Fibroblast of lung (primary cell): ENCODE results near the gene CRACDL. TPM values are rescaled to one million over a fixed set of nuclear protein-coding genes. Genes with fewer than 3 reads are reported as not detected.

Experiments
- DNase-seq, 2 donors: peaks; one replicate each; pipeline versions ENCODE4 v3.0.0 to v3.0.0-alpha.2; 2010; ENCODE audit warnings: low read depth in 2 of 2
- H2AFZ ChIP-seq: 2 replicates; pipeline ENCODE4 v1.5.1; 2012; ENCODE audit warnings: low read length, control low read depth, inconsistent platforms
- H3K27ac ChIP-seq: 2 replicates; pipeline ENCODE4 v1.5.1; 2011; ENCODE audit warnings: low read length, control low read depth; ENCODE audit not compliant: insufficient read depth
- H3K27me3 ChIP-seq: 2 replicates; pipeline ENCODE4 v1.5.1; 2011; ENCODE audit warnings: mild to moderate bottlenecking, low read length; ENCODE audit not compliant: control insufficient read depth, insufficient read depth
- H3K36me3 ChIP-seq: 2 replicates; pipeline ENCODE4 v1.5.1; 2011; ENCODE audit warnings: low read length; ENCODE audit not compliant: control insufficient read depth, insufficient read depth
- H3K4me1 ChIP-seq: 2 replicates; pipeline ENCODE4 v1.5.1; 2011; ENCODE audit warnings: low read length; ENCODE audit not compliant: control insufficient read depth, insufficient read depth; ENCODE audit errors: extremely low read depth
- H3K4me2 ChIP-seq: 2 replicates; pipeline ENCODE4 v1.5.1; 2011; ENCODE audit warnings: low read length, control low read depth; ENCODE audit not compliant: insufficient read depth; ENCODE audit errors: extremely low read depth
- H3K4me3 ChIP-seq, 4 experiments: fragments of 200-600 bp in 1 of 4; sonication (generic) in 1 of 4; replicated peaks in 1 of 4; 2 replicates each; pipeline ENCODE4 v1.5.1; 2011 to 2016; ENCODE audit warnings: low read length in 4 of 4, low read depth in 3 of 4, mild to moderate bottlenecking in 3 of 4, control low read depth in 2 of 4, inconsistent platforms in 1 of 4, mixed read lengths in 1 of 4; ENCODE audit not compliant: insufficient read depth in 1 of 4; ENCODE audit errors: control extremely low read depth in 1 of 4
- H3K79me2 ChIP-seq: 2 replicates; pipeline ENCODE4 v1.5.1; 2012; ENCODE audit warnings: mild to moderate bottlenecking, low read length, inconsistent platforms; ENCODE audit not compliant: control insufficient read depth, insufficient read depth
- H3K9ac ChIP-seq: 2 replicates; pipeline ENCODE4 v1.5.1; 2011; ENCODE audit warnings: mild to moderate bottlenecking, low read length, control low read depth; ENCODE audit not compliant: insufficient read depth
- H3K9me3 ChIP-seq: 2 replicates; pipeline ENCODE4 v1.5.1; 2012; ENCODE audit warnings: low read depth, low read length; ENCODE audit not compliant: control insufficient read depth, insufficient read depth
- H4K20me1 ChIP-seq: 2 replicates; pipeline ENCODE4 v1.5.1; 2011; ENCODE audit warnings: low read length; ENCODE audit not compliant: control insufficient read depth, insufficient read depth; ENCODE audit errors: extremely low read depth
- EZH2 ChIP-seq: IDR thresholded peaks from 2 replicates; pipeline ENCODE4 v1.5.1; 2012; ENCODE audit warnings: low read length, control low read depth, mild to moderate bottlenecking; ENCODE audit errors: missing control alignments
- polyA plus RNA-seq, 2 donors: library from polyadenylated mRNA; depleted of rRNA in 1 of 2; stranded (reverse) in 1 of 2; unstranded in 1 of 2; fragments of >200 nt; gene quantifications; 2 replicates each; pipeline ENCODE4 v1.2.1, GENCODE V29; 2011 to 2012; ENCODE audit warnings: missing spikeins in 1 of 2
- total RNA-seq: library from RNA; depleted of rRNA; stranded (reverse); fragments of >200 nt; gene quantifications from 2 replicates; pipeline ENCODE4 v1.2.1, GENCODE V29; 2014
- TF ChIP-seq, protein P1 (sequence below), 2 donors: IDR thresholded peaks in 1 of 2; conservative IDR thresholded peaks in 1 of 2; 1 replicate in 1 of 2; 2 replicates in 1 of 2; pipeline ENCODE4 v1.5.1; 2011 to 2012; ENCODE audit warnings: low read length in 2 of 2, control low read depth in 1 of 2, inconsistent platforms in 1 of 2, low read depth in 1 of 2, mild to moderate bottlenecking in 1 of 2

Gene CRACDL
- total and polyA plus RNA-seq, 2 donors (not counting 1 experiment from before 2014, with no cell fraction given): not detected

DNA sequence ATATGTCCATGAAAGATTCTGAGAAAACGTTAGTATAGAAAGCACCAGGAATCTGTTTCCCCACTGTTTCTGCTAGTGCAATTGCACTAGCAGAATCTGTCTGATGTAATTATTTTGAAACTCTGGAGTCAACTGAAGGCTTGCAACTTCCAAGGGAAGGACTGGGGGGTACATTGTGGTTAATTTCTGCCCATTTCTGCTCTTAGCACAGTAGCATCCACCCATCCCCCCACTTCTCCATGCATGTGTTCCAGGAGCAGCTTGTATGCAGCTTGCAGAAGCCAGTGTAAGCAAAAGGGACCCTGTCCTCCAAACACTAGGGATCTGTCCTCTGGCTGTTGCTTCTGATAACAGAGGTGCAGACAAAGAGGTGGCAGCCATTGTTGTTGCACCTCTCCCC, 74.4 kb downstream of the CRACDL start:
- no peak overlapping the region for H3K27ac ChIP-seq
- H3K36me3 ChIP-seq: no peaks in the 10 kb centered on the region
- H3K9ac ChIP-seq: no peak overlapping the region
- no peak overlapping the region for H2AFZ ChIP-seq
- no peaks in the 10 kb centered on the region for H4K20me1 ChIP-seq
- no peak for DNase-seq
- no peaks in the 10 kb centered on the region for H3K27me3 ChIP-seq
- H3K9me3 ChIP-seq: no peaks in the 10 kb centered on the region
- TF ChIP-seq EZH2: no peak
- TF ChIP-seq, protein P1, sequence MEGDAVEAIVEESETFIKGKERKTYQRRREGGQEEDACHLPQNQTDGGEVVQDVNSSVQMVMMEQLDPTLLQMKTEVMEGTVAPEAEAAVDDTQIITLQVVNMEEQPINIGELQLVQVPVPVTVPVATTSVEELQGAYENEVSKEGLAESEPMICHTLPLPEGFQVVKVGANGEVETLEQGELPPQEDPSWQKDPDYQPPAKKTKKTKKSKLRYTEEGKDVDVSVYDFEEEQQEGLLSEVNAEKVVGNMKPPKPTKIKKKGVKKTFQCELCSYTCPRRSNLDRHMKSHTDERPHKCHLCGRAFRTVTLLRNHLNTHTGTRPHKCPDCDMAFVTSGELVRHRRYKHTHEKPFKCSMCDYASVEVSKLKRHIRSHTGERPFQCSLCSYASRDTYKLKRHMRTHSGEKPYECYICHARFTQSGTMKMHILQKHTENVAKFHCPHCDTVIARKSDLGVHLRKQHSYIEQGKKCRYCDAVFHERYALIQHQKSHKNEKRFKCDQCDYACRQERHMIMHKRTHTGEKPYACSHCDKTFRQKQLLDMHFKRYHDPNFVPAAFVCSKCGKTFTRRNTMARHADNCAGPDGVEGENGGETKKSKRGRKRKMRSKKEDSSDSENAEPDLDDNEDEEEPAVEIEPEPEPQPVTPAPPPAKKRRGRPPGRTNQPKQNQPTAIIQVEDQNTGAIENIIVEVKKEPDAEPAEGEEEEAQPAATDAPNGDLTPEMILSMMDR (conservative IDR thresholded peaks at IDR 0.05 in 1 of 2, IDR thresholded peaks at IDR 0.05 in 1 of 2; ENCODE audit: low read depth in 1 of 2, low read length in 2 of 2): no peak
- H3K4me2 ChIP-seq: no peak overlapping the region
- H3K4me1 ChIP-seq: no peaks in the 10 kb centered on the region
- no peak overlapping the region for H3K4me3 ChIP-seq
- H3K79me2 ChIP-seq: no peaks in the 10 kb centered on the region

DNA sequence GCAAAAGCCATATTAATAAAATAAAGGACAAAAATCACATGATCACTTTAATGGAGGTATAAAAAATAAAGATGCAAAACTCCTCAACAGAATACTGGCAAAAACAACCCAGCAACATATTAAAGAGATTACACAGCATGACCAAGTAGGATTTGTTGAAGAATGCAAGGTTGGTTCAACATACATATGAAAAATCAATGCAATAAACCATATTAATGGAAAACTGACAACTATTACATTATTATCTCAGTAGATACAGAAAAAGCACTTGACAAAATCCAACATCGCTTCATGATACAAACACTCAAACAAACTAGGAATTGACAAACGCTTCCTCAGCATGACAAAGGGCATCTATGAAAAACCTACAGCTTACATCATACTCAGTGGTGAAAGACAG, 76.7 kb downstream of the CRACDL start:
- H2AFZ ChIP-seq: no peak overlapping the region
- no peak overlapping the region for H3K27ac ChIP-seq
- H3K4me1 ChIP-seq: no peaks in the 10 kb centered on the region
- no peak overlapping the region for H3K4me2 ChIP-seq
- no peaks in the 10 kb centered on the region for H3K36me3 ChIP-seq
- H4K20me1 ChIP-seq: no peaks in the 10 kb centered on the region
- H3K9me3 ChIP-seq: no peaks in the 10 kb centered on the region
- no peaks in the 10 kb centered on the region for H3K27me3 ChIP-seq
- no peak for TF ChIP-seq EZH2
- TF ChIP-seq, protein P1 (conservative IDR thresholded peaks at IDR 0.05 in 1 of 2, IDR thresholded peaks at IDR 0.05 in 1 of 2; ENCODE audit: low read depth in 1 of 2, low read length in 2 of 2): no peak
- no peak overlapping the region for H3K4me3 ChIP-seq
- H3K79me2 ChIP-seq: no peaks in the 10 kb centered on the region
- no peak for DNase-seq
- H3K9ac ChIP-seq: no peak overlapping the region

DNA sequence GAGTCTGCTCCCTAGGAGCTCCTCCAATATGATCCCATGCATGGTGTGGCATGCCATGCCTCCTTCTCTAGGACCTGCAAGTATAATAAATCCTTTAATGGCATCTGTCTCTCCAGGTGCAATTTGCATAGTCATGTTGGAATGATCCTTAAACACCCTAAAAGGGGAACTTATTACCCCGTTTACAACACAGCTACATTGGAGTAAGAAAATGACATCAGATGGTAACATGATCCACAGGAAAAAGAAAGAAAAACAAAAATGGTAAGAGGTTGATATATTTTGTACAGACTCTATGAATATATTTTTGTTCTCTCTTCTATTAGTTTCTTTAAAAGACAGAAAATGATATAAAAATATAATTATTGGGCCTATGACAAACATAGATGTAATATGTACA, 79.0 kb downstream of the CRACDL start:
- H2AFZ ChIP-seq: no peak overlapping the region
- no peak for TF ChIP-seq EZH2
- TF ChIP-seq, protein P1 (conservative IDR thresholded peaks at IDR 0.05 in 1 of 2, IDR thresholded peaks at IDR 0.05 in 1 of 2; ENCODE audit: low read depth in 1 of 2, low read length in 2 of 2): no peak

More for the DNA sequence above, 79.0 kb downstream of the CRACDL start:
- H3K27me3 ChIP-seq: no peaks in the 10 kb centered on the region
- H3K36me3 ChIP-seq: no peaks in the 10 kb centered on the region
- DNase-seq: no peak
- no peaks in the 10 kb centered on the region for H4K20me1 ChIP-seq
- no peak overlapping the region for H3K27ac ChIP-seq
- H3K9ac ChIP-seq: no peak overlapping the region
- H3K4me3 ChIP-seq: no peak overlapping the region
- H3K9me3 ChIP-seq: no peaks in the 10 kb centered on the region
- no peaks in the 10 kb centered on the region for H3K4me1 ChIP-seq
- H3K4me2 ChIP-seq: no peak overlapping the region
- no peaks in the 10 kb centered on the region for H3K79me2 ChIP-seq
